HG02623 (cell line): ENCODE measurements around the gene FNIP1.
A peak's percentile ranks its signal among the peaks of the same experiment; 100 is the strongest.
"Not testable (repeated sequence)": the region's sequence is repeated elsewhere in the genome, so short reads cannot be mapped to it uniquely, and the experiment has no call there.

Experiments used
- ATAC-seq: cut with Tn5 transposase; IDR thresholded peaks from one replicate; pipeline ENCODE4 v1.9.1; 2021; ENCODE audit warnings: moderate library complexity; ENCODE audit not compliant: unreplicated experiment

FNIP1 gene

DNA sequence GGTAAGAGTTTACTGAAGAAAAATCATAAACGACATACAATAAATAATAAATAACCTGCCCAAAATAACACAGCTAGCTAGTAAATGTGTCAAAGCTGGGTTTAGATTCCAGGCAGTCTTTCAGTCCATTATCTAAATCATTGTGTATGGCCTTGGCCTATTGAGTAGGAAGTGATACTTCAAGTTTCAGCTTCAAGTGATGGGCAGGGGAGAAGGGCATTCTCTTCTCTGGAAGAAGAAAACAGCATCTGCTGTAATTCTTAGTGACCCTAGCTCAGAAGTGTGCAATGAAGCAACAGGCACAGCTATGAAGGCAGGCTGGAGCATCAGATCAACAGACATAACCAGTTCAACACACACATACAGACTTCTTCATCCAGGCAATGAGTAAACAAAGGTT is 42.5 kb downstream of the FNIP1 start:
- no peak for ATAC-seq

DNA sequence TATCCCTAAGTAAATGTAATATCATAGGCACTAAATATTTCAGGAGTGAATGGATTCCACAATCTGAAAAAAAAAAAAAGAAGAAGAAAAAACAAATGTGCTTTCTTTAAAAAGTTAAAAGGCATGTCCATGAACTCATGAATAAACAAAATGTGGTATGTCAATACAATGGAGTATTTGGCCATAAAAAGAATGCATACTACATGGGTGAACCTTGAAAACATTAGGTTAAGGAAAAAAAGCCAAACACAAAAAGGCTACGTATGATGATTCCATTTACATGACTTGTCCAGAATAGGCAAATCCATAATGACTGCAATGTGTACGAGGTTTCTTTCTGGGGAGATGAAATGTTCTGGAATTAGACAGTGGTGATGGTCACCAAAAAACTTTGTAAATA is 45.3 kb downstream of the FNIP1 start:
- no peak for ATAC-seq

- ATAC-seq: no peak
Observed at GRCh38 chr5:131749723-131750470, 46.9 kb downstream of the FNIP1 start.

- no peak for ATAC-seq
Observed at GRCh38 chr5:131749138-131749537, 47.7 kb downstream of the FNIP1 start.

GRCh38 chr5:131747180-131748105 is 49.4 kb downstream of the FNIP1 start:
- peak; percentile 68 for ATAC-seq

DNA sequence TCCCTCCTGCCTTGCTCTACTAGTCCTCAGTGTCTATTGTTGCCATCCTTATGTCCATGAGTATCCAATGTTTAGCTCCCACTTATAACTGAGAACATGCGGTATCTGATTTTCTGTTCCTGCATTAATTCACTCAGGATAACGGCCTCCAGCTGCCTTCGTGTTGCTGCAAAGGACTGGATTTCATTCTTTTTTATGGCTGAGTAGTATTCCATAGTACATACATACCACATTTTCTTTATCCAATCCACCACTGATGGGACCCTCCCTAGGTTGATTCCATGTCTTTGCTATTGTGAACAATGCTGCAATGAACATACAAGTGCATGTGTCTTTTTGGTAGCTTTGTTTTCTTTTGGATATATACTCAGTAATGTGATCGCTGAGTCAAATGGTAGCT is 50.4 kb downstream of the FNIP1 start:
- no peak for ATAC-seq

DNA sequence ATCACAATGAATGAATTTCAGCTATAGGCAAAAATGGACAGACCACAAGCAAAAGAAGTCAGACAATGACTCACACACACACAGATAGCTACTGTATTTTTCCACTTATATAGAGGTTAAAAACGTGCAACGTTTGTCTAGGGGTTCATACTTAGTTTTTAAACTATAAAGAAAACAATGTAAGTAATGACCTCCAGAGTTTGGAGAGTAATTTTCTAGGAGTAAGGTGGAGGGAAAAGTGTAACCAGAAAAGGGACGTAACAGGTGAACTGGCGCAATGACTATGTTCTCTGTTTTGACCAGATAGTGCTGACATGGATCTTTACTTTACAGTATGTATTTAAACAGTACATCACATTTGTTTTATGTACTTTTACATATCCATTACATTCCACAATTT is 51.1 kb downstream of the FNIP1 start:
- ATAC-seq: no peak

DNA sequence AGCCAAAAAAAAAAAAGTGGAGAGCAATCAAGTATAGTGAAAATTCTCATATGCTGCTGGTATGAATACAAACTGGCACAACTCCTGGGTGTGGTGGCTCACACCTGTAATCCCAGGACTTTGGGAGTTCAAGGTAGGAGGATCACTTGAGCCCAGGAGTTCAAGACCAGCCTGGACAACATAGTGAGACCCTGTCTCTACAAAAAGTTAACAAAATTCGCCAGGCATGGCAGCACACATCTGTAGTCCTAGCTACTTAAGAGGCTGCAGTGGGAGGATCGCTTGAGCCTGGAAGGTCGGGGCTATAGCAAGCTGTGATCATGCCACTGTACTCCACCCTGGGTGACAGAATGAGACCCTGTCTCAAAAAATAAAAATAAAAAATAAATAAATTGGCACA is 51.7 kb downstream of the FNIP1 start:
- ATAC-seq: no peak

GRCh38 chr5:131740477-131740876 is 56.3 kb downstream of the FNIP1 start:
- no peak for ATAC-seq

DNA sequence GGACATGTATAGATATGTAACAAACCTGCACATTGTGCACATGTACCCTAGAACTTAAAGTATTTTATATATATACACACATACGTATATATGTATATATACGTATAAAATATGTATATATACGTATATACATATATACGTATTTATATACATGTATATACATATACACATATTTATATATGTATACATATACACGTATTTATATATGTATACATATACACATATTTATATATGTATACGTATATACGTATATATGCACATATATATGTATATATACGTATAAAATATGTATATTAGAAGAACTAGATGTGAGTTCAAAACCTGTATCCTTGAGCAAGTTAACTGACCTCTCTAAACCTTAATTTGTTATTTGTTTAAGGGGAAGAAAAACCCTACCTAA is 61.4 kb downstream of the FNIP1 start:
- ATAC-seq: no peak

DNA sequence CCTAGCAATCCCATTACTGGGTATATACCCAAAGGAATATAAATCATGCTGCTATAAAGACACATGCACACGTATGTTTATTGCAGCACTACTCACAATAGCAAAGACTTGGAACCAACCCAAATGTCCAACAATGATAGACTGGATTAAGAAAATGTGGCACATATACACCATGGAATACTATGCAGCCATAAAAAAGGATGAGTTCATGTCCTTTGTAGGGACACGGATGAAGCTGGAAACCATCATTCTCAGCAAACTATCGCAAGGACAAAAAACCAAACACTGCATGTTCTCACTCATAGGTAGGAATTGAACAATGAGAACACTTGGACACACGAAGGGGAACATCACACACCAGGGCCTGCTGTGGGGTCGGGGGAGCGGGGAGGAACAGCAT is 61.9 kb downstream of the FNIP1 start:
- not testable (repeated sequence) for ATAC-seq

GRCh38 chr5:131729292-131729691 is 67.5 kb downstream of the FNIP1 start:
- ATAC-seq: not testable (repeated sequence)

DNA sequence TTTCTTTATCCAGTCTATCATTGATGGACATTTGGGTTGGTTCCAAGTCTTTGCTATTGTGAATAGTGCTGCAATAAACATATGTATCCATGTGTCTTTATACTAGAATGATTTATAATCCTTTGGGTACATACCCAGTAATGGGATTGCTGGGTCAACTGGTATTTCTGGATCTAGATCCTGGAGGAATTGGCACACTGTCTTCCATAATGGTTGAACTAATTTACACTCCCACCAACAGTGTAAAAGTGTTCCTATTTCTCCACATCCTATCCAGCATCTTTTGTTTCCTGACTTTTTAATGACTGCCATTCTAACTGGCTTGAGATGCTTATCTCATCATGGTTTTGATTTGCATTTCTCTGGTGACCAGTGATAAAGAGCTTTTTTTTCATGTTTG is 72.7 kb downstream of the FNIP1 start:
- ATAC-seq: not testable (repeated sequence)

GRCh38 chr5:131720714-131721113 is 76.1 kb downstream of the FNIP1 start:
- ATAC-seq: no peak

DNA sequence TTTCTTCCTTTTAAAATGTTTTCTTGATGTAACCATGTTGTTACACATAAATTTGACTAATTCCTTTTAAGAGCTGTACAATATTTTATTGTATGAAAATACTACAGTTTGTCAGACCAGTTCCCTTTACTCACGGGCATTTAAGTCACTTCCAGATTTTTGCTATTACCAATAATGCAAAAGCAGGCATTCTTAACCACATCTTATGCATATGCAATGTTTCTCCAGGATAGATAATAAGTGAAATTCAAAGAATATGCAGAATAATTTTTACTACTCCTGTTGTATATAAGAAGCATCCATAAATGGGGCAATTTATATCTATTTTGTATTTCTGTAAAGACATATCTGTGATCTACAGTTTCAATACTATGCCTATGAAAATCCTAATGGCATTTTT is 77.3 kb downstream of the FNIP1 start:
- no peak for ATAC-seq

DNA sequence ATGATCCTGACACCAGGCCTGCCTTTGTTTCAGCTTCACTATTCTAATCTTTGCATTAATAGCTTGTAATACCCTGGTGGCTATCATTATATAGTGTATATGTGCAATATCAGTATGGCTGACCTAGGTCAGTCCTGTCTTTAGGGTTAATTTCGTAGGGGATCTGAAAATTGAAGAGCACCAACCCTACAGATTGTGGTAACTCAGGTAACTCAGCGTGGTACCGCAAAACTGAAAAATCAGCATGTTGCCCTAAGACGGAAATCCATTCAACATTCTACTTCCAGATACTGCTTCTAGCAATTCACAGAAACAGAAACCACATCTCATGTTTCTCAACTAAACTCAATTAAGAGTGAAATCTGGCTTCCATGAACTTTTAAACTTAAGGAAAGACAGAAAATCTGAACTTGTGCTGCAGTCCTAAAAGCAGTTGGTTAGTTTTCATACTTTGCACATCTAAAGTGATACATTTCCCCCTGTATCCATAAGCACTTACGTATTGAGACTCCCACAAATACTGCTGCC is 78.3 kb downstream of the FNIP1 start:
- ATAC-seq: no peak

DNA sequence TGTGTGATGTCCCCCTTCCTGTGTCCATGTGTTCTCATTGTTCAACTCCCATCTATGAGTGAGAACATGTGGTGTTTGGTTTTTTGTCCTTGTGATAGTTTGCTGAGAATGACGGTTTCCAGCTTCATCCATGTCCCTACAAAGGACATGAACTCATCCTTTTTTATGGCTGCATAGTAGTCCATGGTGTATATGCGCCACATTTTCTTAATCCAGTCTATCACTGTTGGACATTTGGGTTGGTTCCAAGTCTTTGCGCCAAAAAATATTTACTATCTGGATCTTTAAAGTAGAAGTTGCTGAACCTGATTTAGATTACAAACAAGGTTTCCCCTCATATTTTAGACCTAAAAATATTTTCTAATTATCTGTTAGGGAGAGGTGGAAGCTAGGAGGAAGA is 79.7 kb downstream of the FNIP1 start:
- ATAC-seq: not testable (repeated sequence)

DNA sequence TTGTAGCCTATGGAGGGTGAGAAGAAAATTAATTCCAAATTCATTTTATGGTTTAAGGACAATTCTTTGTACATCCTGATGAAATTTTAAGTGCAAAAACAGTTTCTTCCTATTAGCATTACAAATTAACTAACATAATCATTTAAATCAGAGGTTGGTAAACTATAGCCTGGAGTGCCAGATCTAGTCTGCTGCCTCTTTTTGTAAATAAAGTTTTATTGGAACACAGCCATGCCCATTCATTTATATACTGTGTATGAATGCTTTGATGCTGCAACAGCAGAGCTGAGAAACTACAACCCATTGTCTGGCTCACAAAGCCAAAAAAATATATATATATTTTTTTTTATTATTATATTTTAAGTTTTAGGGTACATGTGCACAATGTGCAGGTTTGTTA is 80.2 kb downstream of the FNIP1 start:
- no peak for ATAC-seq

DNA sequence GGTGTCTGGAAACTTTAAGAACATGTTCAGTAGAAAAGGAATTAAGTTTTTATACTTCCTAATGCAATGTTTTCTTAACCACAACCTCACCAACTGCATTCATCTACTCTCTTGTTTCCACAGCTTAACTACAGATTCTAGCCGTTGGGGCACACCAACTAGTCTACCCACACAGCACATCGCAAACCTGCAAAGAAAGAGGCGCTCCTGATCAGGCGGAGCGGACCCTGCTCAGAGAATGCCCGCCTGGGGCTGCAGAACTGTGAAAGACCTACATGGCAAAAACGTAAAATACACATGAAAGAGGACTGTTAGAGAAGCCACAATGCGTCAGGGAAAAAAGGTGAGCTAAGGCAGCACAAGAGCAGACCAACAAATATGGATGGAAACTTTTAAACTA is 86.4 kb downstream of the FNIP1 start:
- ATAC-seq: no peak

DNA sequence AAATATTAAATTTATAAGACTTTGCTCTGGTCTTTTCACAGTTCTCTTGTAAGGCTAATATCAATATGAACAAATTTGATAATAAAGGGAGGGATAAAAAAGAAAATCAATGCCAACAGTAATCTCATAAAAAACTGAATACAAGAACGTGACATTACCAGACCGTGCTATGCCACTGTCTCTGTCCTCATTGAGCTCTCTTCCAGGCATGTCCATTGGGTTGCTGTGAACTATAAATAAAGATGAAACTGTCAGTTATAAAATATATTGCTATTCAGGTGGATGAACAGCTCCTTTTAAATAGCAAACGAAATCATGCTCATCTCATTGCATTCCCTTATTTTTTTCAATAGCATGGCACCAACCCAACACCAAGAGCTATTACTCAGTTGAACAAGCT is 87.8 kb downstream of the FNIP1 start:
- ATAC-seq: no peak

GRCh38 chr5:131706281-131706680 is 90.5 kb downstream of the FNIP1 start:
- no peak for ATAC-seq

- no peak for ATAC-seq
Observed at GRCh38 chr5:131694926-131695325, 101.9 kb downstream of the FNIP1 start.
